SK-N-SH (cell line): Measurements from ENCODE around the gene NAALADL1.

Source experiments
- CTCF ChIP-seq: fragments of 200-600 bp; sonication (generic); IDR thresholded peaks from 2 replicates; pipeline ENCODE4 v1.6.1; 2017; ENCODE audit warnings: antibody characterized with exemption, mild to moderate bottlenecking, moderate library complexity
- FOSL2 ChIP-seq: IDR thresholded peaks from 2 replicates; pipeline ENCODE4 v1.4.0; 2012; ENCODE audit warnings: low read depth, mild to moderate bottlenecking, moderate library complexity, borderline replicate concordance
- POLR2AphosphoS5 ChIP-seq: IDR thresholded peaks from 2 replicates; pipeline ENCODE4 v1.6.1; 2012; ENCODE audit warnings: low read depth, low read length
- SMC3 ChIP-seq: IDR thresholded peaks from 2 replicates; pipeline ENCODE4 v1.6.1; 2012; ENCODE audit warnings: low read depth, low read length, improper control_type of control experiment

GRCh38 chr11:65107751-65108468, 49.6 kb upstream of the NAALADL1 start:
- TF ChIP-seq CTCF: no peak
- no peak for TF ChIP-seq SMC3
- TF ChIP-seq POLR2AphosphoS5: no peak
- TF ChIP-seq FOSL2: no peak
